NT2/D1 (cell line): ENCODE results near the gene FBXW8.
A peak's percentile ranks its signal among the peaks of the same experiment; 100 is the strongest.

Experiments used
- DNase-seq: peaks from one replicate; pipeline ENCODE4 v3.0.0-alpha.2; 2011; ENCODE audit warnings: low read depth, low spot score
- H3K27me3 ChIP-seq: 2 replicates; pipeline ENCODE4 v1.6.0; 2011; ENCODE audit warnings: mild to moderate bottlenecking; ENCODE audit not compliant: insufficient read length, insufficient read depth
- H3K36me3 ChIP-seq: 2 replicates; pipeline ENCODE4 v1.6.1; 2011; ENCODE audit warnings: mild to moderate bottlenecking, low read length, mixed read lengths; ENCODE audit not compliant: insufficient read depth, insufficient read length
- H3K4me1 ChIP-seq: 2 replicates; pipeline ENCODE4 v1.5.1; 2011; ENCODE audit not compliant: insufficient read depth, insufficient read length
- H3K4me3 ChIP-seq: 2 replicates; pipeline ENCODE4 v1.5.1; 2011; ENCODE audit warnings: low read depth; ENCODE audit not compliant: insufficient read length
- H3K9ac ChIP-seq: 2 replicates; pipeline ENCODE4 v1.6.0; 2011; ENCODE audit warnings: low read depth; ENCODE audit not compliant: insufficient read length
- H3K9me3 ChIP-seq: 2 replicates; pipeline ENCODE4 v1.5.1; 2011; ENCODE audit warnings: mild to moderate bottlenecking, low read length; ENCODE audit not compliant: insufficient read depth
- SUZ12 ChIP-seq: IDR thresholded peaks from 2 replicates; pipeline ENCODE4 v1.6.1; 2011; ENCODE audit not compliant: insufficient read length, insufficient read depth; ENCODE audit errors: extremely low read depth
- YY1 ChIP-seq: IDR thresholded peaks from 2 replicates; pipeline ENCODE4 v1.6.1; 2011; ENCODE audit not compliant: insufficient read length, insufficient read depth
- ZNF274 ChIP-seq: IDR thresholded peaks from 2 replicates; pipeline ENCODE4 v1.6.1; 2011; ENCODE audit warnings: mild to moderate bottlenecking, low read depth, low read length

Gene FBXW8

DNA sequence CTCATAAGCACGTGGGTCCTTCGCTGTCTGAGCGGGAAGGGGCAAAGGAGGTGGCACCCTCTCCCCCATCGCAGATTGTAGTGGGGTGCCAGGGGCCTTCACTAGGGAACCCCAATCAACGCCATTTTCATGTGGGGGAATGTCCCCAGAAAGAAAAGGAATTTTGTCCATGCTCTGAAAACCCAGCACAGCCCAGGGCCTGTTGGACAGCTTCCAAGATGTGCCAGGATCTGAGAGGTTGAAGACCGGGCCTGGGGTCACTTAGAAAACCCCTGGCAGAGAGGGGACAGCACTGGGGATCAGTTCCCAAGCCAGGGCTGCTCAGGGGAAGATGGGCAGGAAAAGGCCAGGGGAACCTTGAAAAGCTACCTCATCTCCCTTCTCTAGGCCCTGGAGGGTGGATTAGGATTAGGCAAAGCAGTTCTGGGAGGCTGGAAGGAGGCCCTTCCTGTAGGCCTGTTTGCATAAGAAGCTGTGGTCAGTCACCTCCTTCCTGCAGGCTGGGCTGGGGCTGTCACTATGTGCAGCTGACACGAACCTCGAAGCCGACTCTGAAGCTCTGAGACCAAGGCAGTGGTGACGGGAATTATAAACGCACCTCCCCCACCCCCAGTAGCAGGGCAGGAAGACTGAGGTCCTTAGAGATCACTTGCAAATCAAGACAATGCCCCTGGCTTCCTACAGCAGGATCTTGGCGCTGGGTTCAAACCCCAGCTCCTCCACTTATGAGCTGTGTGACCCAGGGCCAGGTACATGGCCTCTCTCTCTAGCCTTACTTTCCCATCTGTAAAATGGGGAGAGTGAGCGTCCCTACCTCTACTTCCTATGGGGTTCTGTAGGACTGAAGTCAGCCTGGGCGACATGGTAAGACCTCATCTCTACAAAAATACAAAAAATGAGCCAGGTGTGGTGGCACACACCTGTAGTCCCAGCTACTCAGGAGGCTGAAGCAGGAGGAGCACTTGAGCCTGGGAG, 159.5 kb downstream of the FBXW8 start:
- TF ChIP-seq SUZ12 = no peak
- no peak for TF ChIP-seq YY1
- TF ChIP-seq ZNF274 = no peak
- Histone ChIP-seq H3K27me3 (no peaks in the 10 kb centered on the region), H3K4me3 (no peak overlapping the region), H3K9ac (peak overlapping the region; percentile 45), H3K9me3 (no peaks in the 10 kb centered on the region), H3K4me1 (peaks cover 2% of the 10 kb centered on the region), H3K36me3 (no peaks in the 10 kb centered on the region)
- DNase-seq = peak; percentile 85

DNA sequence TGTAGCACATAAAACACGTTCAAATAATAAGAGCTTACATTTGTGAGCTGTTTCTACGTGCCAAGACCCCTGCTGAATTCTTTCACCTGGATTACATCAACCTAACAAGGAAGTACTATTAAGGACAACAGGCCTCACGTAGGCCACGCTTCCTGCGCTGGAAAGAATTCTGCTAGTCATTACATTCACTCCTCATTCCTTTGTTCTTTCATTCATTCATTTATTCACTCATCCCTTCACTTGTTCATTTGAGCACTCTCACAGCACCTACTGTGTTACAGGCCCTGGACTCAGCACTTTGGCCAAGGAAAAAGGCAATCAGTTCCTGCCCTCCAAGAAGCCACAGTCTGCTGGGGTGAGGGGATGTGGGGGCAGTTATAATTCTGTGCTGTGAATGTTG, 160.3 kb downstream of the FBXW8 start:
- DNase-seq = no peak
- Histone ChIP-seq H3K27me3 (no peaks in the 10 kb centered on the region), H3K4me1 (peaks cover 2% of the 10 kb centered on the region), H3K9ac (no peak overlapping the region), H3K9me3 (no peaks in the 10 kb centered on the region), H3K4me3 (no peak overlapping the region), H3K36me3 (no peaks in the 10 kb centered on the region)
- no peak for TF ChIP-seq ZNF274

DNA sequence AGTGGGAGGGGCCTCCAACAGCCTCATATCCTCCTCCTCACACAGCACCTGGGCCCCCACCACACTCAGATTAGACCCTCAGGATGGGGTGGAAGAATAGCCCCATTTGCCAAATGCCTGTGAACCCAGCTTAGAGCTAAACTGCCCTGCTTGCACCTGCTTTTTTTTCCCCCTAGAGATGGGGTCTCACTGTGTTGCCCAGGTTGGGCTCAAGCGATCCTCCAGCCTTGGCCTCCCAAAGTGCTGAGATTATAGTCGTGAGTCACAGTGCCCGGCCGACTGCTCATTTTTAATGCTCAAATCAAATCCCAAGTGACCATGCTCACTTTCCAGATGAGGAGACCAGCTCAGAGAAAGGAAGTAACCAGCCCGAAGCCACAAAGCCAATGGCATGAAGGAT, 161.4 kb downstream of the FBXW8 start:
- H3K36me3 ChIP-seq = no peaks in the 10 kb centered on the region
- peaks cover 2% of the 10 kb centered on the region for H3K4me1 ChIP-seq
- TF ChIP-seq SUZ12 = no peak

DNA sequence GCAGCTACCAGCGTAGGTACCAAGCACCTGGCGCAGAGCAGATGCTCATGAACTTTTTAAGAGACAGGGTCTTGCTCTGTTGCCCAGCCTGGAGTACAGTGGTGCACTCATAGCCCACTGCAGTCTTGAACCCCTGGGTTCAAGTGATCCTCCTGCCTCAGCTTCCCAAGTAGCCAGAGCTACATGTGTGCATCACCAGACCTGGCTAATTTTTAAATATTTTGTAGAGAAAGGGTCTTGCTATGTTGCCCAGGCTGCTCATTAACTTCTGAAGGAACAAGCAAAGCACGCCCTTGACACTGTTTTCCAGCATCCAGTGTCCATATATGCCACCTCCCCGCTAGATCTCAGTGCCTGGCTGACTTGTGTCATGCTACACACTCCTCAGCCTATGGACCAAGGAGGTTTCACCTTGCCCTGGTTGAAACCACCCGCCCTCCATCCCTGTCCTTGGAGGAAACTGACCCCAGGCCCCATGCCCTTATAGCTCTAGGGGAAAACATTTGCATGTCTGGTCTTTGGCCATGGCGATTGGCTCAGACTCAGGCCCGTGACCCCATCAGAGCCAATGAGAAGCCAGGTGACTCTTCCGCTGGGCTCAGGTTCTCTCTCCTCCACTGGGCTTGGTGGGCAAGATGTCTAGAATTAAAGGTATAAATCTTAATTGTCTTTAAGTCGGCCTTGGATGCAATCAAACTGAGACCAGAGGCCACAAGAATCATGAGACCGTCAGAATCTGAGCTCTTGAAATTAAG, 162.2 kb downstream of the FBXW8 start:
- H3K36me3 ChIP-seq = no peaks in the 10 kb centered on the region
- no peak overlapping the region for H3K9ac ChIP-seq
- H3K4me1 ChIP-seq = peaks cover 2% of the 10 kb centered on the region
- H3K27me3 ChIP-seq = no peaks in the 10 kb centered on the region
- no peak for TF ChIP-seq SUZ12
- TF ChIP-seq ZNF274 = no peak
- DNase-seq = no peak
- no peaks in the 10 kb centered on the region for H3K9me3 ChIP-seq
- no peak overlapping the region for H3K4me3 ChIP-seq

More for the DNA sequence above, 161.4 kb downstream of the FBXW8 start:
- no peak for DNase-seq
- no peak overlapping the region for H3K9ac ChIP-seq
- no peaks in the 10 kb centered on the region for H3K9me3 ChIP-seq
- H3K27me3 ChIP-seq = no peaks in the 10 kb centered on the region
- no peak overlapping the region for H3K4me3 ChIP-seq

DNA sequence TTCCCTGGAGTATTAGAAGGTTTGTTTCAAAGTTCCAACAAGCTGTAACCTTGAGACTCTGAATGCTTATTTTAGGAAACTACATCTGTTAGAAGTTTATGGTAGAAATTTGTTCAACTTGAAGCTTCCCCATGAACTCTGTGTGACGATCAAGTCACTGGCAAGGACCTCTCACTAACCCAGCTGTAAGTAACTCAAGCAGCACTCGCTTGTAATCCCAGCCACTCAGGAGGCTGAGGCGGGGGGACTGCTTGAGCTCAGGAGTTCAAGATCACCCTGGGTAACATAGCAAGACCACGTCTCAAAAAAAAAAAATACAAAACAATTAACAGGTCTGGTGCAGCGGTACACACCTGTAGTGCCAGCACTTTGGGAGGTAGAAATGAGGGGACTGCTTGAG, 162.9 kb downstream of the FBXW8 start:
- Histone ChIP-seq H3K27me3 (no peaks in the 10 kb centered on the region), H3K4me3 (no peak overlapping the region)
- DNase-seq = no peak

DNA sequence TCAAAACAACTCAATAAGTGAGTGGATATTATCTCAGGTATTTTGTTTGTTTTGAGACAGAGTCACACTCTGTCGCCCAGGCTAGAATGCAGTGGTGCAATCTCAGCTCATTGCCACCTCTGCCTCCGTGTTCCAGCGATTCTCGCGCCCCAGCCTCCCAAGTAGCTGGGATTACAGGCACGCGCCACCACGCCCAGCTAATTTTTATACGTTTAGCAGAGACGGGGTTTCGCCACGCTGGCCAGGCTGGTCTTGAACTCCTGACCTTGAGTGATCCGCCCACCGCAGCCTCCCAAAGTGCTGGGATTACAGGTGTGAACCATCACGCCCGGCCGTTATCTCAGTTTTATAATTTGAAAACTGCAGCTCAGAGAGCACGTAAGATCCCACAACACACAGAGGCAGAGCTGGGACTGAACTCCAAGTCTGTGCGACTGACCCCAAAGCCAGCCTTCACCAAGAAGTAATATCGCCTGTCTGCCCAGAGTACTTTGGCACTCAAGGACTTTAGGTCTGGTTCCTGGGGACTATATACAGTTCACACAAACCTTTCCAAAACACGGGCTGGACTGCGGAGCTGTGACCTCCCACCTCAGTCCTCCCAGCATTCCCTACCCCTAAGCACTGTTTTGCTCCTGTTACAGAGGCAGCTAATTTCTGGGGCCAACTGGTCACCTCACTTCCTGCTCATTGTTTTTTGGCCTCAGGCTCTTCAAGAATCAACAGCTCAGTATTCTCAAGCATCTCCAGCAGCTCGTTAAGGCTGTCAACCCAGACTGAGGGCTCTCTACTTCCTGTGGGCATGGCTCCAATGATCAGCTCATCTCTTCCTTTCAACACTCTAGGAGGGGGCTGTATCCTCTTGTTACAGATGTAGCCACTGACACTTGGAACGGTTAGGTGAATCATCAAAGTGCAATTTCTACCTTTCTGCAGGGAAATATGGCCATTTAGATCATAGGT, 165.9 kb downstream of the FBXW8 start:
- Histone ChIP-seq H3K9me3 (no peaks in the 10 kb centered on the region), H3K27me3 (no peaks in the 10 kb centered on the region), H3K36me3 (no peaks in the 10 kb centered on the region), H3K4me1 (peaks cover 3% of the 10 kb centered on the region), H3K9ac (no peak overlapping the region), H3K4me3 (no peak overlapping the region)
- DNase-seq = peak; percentile 57
- TF ChIP-seq YY1 = no peak
- no peak for TF ChIP-seq ZNF274
- TF ChIP-seq SUZ12 = no peak

More for the DNA sequence above, 162.9 kb downstream of the FBXW8 start:
- Histone ChIP-seq H3K9me3 (no peaks in the 10 kb centered on the region), H3K9ac (no peak overlapping the region), H3K4me1 (peaks cover 2% of the 10 kb centered on the region), H3K36me3 (no peaks in the 10 kb centered on the region)
- TF ChIP-seq ZNF274 (no peak), SUZ12 (no peak), YY1 (no peak)

DNA sequence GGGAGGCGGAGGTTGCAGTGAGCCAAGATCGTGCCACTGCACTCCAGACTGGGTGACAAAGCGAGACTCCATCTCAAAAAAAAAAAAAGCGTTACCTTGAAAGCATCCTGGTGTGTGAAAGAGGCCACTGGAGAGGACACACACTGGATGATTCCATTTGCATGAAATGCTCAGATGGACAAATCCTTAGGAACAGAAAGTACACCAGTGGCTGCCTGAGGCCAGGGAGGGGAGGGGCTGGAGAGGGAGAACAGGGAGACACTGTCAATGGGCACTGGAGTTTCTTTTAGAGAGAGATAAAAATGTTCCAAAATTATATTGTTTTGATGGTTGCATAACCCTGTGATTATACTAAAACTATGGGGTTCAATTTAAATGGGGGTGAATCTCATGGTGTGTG, 168.7 kb downstream of the FBXW8 start:
- Histone ChIP-seq H3K4me1 (peaks cover 6% of the 10 kb centered on the region), H3K27me3 (no peaks in the 10 kb centered on the region)

More for the DNA sequence above, 168.7 kb downstream of the FBXW8 start:
- Histone ChIP-seq H3K9ac (no peak overlapping the region), H3K36me3 (no peaks in the 10 kb centered on the region), H3K4me3 (no peak overlapping the region), H3K9me3 (no peaks in the 10 kb centered on the region)
- TF ChIP-seq SUZ12 = no peak
- no peak for TF ChIP-seq ZNF274
- TF ChIP-seq YY1 = no peak
- no peak for DNase-seq
